HCEC 1CT (cell line): ENCODE data around the gene ACTR5.
"Not testable (repeated sequence)": the region's sequence is repeated elsewhere in the genome, so short reads cannot be mapped to it uniquely, and the experiment has no call there.

Experiments
- DNase-seq: peaks from one replicate; pipeline ENCODE4 v3.0.0-alpha.2; 2017

Gene ACTR5

DNA sequence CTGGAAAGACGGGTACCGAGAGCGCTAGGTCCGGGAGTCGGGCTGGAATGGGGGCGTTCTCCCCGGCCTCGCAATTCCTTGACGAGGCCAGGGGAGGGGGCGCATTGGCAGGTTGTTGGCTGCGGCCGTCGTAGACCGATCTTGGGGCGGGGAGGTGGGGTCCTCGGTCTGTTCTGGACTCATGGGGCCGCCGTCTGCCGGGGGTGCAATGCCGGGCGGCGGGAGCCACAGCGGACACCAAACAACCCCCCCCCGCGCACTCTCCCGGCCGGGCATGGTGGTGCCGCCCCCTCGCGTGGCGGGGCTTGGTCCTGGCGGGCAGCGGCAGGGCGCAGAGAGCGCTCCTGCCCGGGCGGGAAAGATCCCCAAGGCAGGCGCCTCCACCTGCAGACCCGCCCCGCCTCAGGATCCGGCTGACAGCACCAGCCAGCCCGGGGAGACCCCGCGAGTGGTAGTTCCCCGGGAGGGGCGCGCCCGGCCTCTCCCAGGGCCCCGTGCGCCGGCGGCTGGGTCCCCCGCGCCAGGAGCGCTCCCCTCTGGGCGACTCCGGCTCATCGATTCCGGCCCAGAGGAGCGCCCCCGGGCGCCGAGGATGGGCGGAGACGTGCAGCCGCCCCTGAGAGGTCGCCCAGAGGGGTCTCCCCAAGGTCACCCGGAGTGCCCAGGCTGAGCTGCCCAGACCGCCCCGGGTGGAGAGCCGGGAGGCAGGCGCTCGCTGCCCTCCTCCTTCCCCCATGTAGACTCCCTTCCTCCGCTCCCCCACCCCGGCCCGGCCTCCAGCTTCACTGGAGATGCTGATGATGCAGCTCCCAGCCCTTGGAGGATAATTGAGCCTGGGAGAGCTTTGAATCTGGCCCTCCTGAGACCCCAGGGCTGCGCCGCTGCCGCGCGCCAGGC is 57.9 kb downstream of the ACTR5 start:
- DNase-seq: no peak

DNA sequence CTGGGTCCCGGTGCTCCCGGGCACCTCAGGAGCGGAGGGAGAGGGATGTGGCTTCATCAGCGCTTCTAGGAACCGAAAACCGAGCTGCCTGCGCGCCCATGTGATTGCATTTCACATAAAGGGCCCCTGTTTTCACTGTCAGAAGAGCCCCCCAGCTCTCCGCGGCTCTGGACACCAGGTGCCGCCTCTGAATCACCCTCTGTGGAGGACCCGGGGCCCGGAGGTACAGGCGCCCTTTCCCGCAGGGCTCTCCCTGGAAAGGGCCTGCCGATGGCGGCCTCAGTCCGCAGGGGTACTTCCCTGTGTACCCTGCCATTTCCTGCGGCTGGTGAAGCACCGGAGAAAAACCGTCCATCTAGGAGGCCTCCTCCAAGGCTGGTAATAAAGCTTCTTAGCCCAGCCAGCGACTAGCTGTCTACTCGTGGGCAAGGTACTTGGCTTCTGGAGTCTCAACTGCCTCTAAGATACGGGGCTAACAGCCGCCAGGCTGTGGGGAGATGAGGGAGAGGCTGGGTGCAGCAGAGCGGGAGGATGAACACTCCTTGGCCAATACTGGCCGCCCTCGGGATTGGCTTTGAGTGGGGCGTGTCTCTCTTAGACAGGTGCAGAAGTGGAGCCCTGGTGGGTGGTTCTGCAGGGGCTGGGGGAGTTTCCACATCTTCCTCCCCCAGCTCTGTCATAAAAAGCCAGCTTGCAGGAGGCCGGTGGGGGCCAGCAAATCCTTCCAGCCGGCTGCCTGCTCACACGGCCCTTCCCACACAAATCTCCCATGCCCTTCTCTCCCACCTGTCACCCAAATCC is 58.8 kb downstream of the ACTR5 start:
- no peak for DNase-seq

DNA sequence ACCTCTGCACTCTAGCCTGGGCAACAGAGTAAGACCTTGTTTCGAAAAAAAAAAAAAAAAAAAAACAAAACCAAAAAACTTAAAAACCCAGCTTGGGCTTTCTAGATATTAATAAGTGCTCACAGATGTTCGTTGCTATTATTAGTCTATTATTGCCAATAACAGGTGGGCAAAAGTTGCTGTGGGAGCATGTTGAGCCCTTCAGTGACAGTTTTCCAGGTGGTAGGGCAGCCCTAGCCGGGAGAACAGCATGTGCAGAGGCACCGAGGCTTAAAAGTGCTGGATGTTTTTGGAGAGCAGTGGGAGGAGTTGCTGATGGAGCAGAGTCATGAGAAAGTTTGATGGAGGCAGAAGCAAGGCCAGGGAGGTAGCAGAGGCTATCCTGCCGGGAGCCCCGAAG is 61.7 kb downstream of the ACTR5 start:
- no peak for DNase-seq

DNA sequence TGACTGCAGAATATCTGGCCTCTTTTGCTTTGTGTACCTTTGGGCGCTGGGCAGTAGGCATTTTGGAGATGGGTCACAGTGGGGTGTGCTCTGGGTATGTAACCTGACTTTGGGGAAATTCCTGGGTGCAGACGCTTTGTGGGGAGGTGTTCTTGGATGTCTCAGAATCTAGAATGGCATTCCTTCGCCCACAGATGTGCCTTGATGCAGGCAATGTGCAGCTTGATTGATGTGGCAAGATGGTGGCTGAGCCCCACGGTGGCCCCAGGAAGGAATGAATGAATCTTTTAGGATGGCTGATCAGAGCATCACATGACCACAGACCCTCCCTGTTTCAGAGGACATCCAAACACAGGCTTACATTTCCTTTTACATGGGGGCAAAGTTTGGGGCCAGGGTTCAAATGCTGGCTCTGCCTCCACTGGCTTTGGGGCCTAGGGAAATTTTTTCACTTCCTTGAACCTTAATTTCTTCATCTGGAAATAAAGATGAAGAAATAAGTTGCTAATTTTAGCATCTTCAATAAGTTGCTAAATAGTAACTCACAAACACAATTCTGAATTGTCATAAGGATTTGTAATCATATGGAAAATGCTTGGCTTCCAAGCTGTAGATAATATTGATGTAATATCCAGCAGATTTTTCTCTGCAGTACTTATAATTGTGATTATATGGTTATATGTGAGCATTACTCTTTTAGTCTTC is 62.8 kb downstream of the ACTR5 start:
- no peak for DNase-seq

DNA sequence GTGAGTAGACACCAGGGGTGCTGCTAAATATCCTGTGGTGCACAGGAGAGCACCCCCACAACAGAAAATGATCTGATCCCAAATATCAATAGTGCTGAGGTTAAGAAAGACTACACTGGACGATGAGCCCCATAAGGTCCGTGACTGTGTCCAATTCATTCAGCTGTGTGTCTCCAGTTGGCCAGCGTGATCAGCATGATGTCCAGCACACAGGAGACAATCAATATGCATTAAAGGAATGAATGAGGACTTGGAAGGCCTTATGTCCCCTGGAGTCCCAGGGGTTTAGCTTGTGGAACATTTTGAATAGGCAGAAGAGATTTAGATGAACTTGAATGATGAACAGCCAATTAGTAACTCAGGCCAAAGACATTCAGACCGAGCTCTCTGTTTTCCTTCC is 63.5 kb downstream of the ACTR5 start:
- no peak for DNase-seq

DNA sequence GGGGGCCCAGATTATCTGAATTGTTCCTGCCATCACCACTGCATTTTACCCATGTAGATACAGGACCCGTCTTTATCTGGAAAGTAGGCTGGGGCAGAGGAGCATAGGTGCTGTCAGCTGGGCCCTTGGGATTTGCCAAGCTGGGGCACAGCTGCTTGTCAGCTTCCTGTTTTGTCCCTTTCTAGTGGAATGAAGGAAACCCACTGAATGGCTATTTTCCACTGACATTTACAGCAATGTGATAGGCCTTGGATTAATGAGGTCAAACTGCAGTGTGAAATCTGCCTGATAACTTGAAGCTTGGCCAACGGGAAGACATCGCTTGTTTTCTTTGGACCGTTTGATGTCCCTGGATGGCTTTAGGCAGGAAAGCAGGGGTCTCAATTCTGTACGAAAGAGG is 63.9 kb downstream of the ACTR5 start:
- DNase-seq: no peak

DNA sequence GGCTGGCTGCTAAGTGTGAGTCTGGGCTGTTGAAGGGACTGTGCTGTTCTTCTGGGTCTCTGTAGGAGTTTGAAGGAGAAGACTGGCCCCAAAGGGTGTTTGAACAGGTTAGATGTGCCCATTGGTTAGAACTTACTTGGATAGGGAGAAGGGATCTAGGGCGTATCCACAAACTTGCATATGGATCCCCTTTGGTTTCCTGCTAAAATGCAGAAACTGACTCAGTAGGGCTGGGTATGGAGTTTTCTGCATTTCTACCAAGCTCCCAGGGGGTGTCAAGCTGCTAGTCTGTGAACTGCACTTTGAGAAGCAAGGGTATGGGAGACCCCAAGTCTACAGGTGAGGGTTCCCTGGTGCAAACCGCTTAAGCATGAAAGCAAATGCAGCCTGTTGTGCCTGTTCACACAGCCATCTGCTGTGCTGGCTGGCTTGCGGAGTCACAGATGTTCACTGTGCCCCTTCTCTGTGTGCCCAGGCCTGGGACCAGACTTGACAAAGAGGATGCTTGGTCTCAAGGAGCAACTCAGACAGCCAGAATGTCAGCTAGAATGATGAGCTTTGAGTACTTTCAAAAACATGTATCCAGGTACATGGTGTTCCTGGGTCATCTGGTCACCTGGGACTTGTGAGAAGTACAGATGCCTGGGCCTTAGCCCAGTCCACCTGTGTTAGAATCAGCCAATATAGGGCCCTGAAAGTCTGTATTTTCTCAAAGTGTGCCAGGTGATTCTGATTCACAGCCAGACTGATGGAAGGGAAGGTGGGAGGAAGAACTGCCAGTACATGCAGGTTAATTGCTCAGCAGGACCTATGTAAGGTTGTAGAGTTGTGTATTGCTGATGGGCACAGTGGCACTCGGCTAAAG is 64.7 kb downstream of the ACTR5 start:
- DNase-seq: no peak

DNA sequence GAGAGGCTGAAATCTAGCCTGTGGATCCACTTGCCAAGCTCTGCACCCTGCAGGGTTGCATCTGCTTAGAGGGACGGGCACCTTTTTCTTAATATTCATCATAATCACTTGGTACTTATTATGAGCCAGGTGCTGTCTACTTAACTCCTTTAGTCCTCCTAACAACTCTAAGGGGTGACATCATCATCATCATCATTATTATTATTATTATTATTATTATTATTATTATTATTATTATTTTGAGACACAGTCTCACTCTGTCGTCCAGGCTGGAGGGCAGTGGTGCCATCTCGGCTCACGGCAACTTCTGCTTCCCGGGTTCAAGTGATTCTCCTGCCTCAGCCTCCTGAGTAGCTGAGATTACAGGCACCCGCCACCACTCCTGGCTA is 65.3 kb downstream of the ACTR5 start:
- DNase-seq: not testable (repeated sequence)

DNA sequence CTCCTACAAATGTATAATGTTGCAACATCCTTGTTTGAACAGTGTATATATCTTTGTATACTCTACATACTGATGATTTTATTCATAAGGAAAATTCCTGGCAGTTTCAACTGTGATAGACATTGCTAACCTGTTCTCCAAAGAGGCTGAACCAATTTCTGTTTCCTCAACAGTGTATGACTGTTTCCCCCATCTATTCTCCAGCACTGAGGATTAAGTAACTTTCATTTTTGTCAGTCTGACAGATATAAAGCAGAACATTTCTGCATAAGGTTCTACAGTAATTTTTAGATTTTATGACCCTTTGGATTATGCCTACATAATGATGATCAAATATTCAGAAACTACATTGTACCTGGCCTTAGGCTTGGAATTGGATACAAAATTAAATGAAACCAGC is 67.2 kb downstream of the ACTR5 start:
- no peak for DNase-seq

DNA sequence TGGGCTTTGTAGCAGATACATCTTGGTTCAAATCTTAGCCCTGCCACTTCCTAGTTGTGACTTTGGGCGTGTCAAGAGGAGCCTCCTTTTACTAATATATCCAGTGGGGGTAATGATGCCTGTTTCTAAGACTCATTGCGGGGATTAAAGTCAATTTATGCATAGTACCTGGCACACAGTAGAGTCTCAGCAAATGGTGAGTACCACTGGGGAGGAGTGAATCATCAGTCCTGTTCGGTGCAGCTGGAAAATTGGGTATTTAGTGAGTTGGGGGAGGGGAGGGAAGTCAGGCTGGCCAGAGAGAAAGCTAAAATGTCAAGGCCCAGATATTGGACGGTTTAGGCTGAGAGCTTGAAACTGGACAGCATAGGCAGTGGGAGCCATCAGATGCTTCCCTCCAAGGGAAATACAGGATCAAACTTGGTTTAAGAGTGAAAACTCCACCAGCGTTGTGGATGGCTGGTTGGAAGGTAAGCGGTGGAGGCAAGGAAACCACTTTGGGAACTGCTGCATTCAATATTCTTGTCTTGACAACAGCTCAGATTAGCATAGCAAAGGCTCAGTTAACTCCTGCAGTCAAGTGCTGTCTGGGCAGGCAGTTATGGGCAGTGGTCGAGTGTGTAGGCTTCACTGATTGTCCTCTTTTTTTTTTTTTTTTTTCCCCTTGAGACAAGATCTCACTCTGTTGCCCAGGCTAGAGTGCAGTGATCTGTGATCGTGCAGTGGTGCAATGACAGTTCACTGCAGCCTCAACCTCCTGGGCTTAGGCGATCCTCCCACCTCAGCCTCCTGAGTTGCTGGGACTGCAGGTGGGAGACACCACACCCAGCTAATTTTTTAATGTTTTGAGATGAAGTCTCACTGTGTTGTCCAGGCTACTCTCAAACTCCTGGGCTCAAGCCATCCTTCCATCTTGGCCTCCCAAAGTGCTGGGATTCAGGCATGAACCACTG is 70.1 kb downstream of the ACTR5 start:
- DNase-seq: no peak
